GOT3 (cell line): Measurements from ENCODE around the gene OSGEP.

Experiments
- DNase-seq: peaks from one replicate; lab custom pipeline; 2025; ENCODE audit warnings: mixed read lengths; lab: John Stamatoyannopoulos, UW

OSGEP gene

DNA sequence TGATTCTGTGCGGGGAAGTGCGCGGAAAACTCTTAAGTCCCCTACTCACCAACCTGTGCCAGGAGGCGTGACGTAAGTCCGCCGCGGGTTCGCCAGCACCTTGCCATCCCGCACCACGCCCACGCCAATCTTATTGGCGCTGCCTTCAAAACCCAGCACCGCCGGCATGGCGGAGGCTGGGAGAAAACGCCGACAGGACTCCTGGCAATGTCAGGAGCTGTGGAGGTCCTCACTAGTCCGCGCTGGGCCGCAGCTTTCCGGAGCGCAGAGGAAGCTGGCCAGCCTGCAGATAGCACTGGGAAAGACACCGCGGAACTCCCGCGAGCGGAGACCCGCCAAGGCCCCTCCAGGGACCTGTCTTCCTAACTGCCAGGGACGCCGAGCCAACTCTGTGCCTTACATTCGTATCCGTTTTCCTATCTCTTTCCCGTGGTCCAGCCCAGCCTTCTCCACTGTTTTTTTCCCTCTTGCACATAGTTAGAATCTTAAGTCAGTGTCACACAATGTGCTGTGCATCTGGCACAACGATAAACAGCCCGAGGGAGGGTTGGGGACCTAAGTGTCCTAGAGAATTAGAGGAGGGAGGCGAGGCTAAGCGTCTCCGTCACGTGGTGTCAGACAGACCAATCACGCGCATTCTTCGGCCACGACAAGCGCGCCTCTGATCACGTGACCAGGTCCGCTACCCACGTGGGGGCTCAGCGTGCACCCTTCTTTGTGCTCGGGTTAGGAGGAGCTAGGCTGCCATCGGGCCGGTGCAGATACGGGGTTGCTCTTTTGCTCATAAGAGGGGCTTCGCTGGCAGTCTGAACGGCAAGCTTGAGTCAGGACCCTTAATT is at the start of gene OSGEP, which contains the start of gene APEX1:
Gene OSGEP (minus strand): TSS at position 297 of the 839 bp plus-strand sequence. CDS start 129 bp downstream, at position 168.
Gene APEX1 (plus strand): TSS at position 711 of the 839 bp plus-strand sequence. CDS start 420 bp downstream, outside the sequence.
- peak; percentile 74 for DNase-seq

GRCh38 chr14:20503898-20504297 is 49.3 kb upstream of the OSGEP start:
- no peak for DNase-seq

DNA sequence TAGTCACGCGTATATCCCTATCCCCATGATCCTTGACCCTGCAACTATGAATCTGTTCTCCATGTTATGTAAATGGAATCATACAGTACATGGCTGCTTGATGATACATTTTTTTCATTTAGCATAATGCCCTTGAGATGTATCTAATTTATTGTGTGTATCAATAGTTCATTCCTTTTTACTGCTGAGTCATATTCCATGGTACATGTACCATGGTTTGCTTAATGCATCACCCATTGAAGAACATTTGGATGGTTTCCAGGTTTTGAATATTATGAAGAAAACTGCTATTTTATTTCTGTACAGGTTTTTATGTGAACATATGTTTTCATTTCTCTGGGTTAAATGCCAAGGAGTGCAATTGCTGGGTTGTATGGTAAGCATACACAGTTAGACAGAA is 46.7 kb upstream of the OSGEP start:
- DNase-seq, result no peak

- no peak for DNase-seq
Measured at GRCh38 chr14:20499881-20500280, 45.3 kb upstream of the OSGEP start.

DNA sequence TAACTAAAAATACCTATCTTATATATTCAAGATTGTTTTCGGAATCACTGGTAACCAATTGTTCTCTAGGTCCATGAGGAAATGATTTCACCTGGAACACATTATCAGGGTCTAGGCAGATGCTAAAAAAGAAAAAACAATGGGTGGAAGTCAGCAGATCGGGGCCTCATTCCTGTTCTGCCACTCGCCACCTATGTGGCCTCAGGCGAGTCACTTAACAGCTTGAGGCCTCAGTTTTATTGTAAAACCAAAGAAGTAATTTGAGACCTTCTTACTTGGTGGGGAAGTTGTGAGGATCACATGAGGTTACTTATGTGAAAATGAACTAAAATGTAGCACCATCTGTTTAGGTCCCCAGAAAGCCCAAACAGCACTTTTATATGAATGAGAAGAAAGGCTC is 44.5 kb upstream of the OSGEP start:
- DNase-seq, result no peak

DNA sequence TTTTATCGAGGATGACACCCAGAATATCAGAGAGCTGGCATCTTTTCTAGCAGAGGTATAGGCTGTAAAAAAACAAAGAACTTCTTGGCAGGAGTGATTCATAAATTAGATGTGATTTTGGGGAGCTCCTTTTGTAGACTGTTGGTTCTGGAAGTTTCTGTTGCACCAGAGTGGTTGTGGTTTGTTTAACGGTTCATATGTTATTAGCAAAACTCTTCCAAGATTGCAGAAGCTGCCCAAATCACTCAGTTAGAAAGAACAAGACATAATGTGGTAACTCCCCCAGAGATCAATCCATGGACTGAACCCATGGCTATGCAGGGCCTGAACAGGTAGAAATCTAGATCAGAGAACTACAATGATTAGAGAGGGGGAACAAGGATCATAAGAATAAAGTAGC is 44.0 kb upstream of the OSGEP start:
- DNase-seq, result no peak

GRCh38 chr14:20494935-20495766 is 40.5 kb upstream of the OSGEP start:
- DNase-seq, result no peak

- DNase-seq, result no peak
Measured at GRCh38 chr14:20493634-20494033, 39.0 kb upstream of the OSGEP start.

GRCh38 chr14:20492486-20492885 is 37.9 kb upstream of the OSGEP start:
- DNase-seq, result no peak

DNA sequence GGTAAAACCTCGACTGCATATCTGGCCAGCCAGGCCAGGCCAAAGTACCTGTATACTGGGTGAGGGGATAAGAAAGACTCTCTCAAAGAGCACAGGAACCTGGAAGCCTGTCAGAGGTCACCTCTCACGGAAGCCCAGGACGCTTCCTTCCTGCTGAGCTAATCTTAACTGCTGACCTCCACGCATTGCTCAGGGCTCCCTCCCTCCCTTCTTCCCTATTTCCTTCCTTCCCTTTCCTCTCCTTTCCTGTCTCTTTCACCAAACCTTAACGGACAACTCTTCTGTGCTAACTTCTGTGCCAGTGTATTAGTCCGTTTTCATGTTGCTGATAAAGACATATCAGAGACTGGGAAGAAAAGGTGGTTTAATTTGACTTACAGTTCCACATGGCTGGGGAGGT is 36.0 kb upstream of the OSGEP start:
- DNase-seq, result no peak

DNA sequence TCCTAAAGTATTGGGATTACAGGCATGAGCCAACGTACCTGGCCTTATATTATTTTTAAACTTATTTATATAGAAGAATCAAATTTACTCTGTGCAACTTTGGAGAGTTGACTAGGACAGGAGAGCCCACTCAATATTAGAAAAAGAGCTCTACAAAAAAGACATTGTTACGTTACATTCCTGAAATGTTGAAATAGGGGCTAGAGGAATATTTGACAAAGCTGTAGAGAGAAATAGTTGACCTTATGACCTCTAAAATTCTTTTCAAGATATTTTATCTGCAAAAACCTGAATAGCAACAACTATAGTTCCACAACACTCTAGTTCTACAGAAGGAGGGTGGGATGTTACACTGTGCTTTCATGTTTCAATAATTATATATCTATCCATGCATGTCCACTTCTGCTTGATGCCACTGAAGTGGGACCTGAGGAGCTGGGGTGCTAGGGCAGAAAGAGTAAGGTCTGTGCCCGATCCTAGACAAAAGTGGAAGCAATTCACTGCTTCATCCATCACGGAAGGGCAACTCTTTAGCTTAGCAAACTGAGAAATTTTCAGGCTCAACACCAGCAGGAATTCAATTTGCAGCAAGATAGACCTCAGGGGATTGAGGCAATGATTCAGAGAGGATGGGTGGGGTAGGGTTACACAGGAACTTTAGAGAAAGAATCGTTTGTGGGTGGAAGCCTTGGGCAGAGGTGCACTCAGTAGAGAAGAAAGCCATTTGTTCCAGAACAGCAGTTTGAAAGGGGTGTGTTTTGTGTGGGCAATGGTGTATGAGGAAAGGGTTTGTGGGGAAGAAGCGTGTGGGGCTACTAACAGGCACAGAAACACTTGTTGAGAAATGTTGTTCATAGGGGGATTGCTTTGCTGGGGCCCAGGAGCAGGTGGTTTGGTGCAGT is 34.7 kb upstream of the OSGEP start:
- DNase-seq, result no peak

GRCh38 chr14:20487396-20487725 is 32.7 kb upstream of the OSGEP start:
- DNase-seq, result no peak

DNA sequence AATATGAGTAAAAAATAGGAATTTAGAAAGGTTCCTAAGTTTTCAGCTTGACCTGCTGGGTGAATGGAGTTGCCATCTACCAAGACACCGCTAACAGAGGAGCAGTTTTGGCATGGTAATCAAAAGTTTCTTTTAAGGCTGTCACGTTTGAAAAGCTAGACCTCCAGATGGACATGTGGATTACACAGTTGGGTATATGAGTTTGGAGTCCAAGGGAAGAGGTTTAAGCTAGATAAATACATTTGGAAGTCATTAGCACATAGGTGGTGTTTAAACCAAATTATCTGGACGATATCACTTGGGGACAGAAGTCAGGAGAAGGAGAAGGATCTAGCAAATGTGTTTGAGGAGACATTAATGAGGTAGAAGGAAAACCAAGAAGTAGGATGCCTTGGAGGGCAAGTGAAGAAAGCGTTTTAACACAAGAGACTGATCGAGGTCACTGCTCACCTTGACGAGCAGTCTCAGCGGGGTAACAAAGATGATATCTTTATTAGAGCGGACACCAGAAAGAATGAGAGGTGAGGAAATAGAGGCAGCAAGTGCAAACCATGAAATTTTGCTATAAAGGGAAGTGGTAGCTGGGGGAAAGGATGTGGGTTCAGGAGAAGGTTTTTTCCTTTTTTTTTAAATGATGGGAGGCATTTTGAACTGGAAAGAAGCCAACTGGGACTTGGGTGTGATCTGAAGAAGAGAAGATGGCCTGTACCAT is 32.2 kb upstream of the OSGEP start:
- no peak for DNase-seq

- DNase-seq, result no peak
Measured at GRCh38 chr14:20485900-20486299, 31.3 kb upstream of the OSGEP start.

- DNase-seq, result no peak
Measured at GRCh38 chr14:20482382-20482781, 27.8 kb upstream of the OSGEP start.

DNA sequence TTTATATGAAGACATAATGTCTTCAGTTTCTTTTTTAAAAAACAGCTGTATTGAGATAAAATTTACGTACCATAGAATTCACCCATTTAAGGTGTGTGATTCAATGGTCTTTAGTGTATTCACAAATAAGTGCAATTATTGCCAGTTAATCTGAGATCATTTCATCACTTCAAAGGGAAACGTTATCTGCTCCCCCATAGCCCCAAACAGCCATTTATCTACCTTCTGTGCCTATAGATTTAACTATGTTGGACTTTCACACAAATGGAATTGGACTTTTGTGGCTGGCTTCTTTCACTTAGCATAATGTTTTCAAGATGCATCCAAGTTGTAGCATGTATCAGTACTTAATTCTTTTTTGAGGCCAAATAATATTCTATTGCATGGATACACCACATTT is 24.3 kb upstream of the OSGEP start:
- DNase-seq, result no peak

- no peak for DNase-seq
Measured at GRCh38 chr14:20477211-20477876, 22.7 kb upstream of the OSGEP start.

- DNase-seq, result no peak
Measured at GRCh38 chr14:20476776-20477175, 22.2 kb upstream of the OSGEP start.

GRCh38 chr14:20472536-20473169 is 18.0 kb upstream of the OSGEP start:
- no peak for DNase-seq

- DNase-seq, result no peak
Measured at GRCh38 chr14:20470603-20470901, 15.9 kb upstream of the OSGEP start.
